Activated T-helper 1 cell treated with Interleukin-2 at 50 U/mL for 16 hours (primary cell): ENCODE data around the gene SVOP.
"Not testable (repeated sequence)": the region's sequence is repeated elsewhere in the genome, so short reads cannot be mapped to it uniquely, and the experiment has no call there.

ENCODE experiments used
- DNase-seq: peaks from one replicate; pipeline ENCODE4 v3.0.0-alpha.2; 2020; ENCODE audit warnings: low read depth

The SVOP gene

GRCh38 chr12:108886873-108887629 is 133.8 kb downstream of the SVOP start:
- no peak for DNase-seq

- peak; percentile 24 for DNase-seq
Observed at GRCh38 chr12:108884116-108885012, 136.5 kb downstream of the SVOP start.

- DNase-seq: no peak
Observed at GRCh38 chr12:108881953-108882352, 138.9 kb downstream of the SVOP start.

GRCh38 chr12:108879615-108880254 is 141.1 kb downstream of the SVOP start, which contains the start of gene DAO:
Gene DAO (plus strand): TSS chr12:108880092. CDS start chr12:108885007, 4,915 bp downstream.
- no peak for DNase-seq

- no peak for DNase-seq
Observed at GRCh38 chr12:108876550-108876949, 144.3 kb downstream of the SVOP start.

- DNase-seq: no peak
Observed at GRCh38 chr12:108875682-108876361, 145.0 kb downstream of the SVOP start.

- DNase-seq: no peak
Observed at GRCh38 chr12:108875280-108875679, 145.6 kb downstream of the SVOP start.

- no peak for DNase-seq
Observed at GRCh38 chr12:108868781-108869180, 152.1 kb downstream of the SVOP start.

GRCh38 chr12:108866083-108866482 is 154.8 kb downstream of the SVOP start:
- DNase-seq: not testable (repeated sequence)

GRCh38 chr12:108865169-108865568 is 155.7 kb downstream of the SVOP start:
- DNase-seq: no peak

- no peak for DNase-seq
Observed at GRCh38 chr12:108862588-108862959, 158.3 kb downstream of the SVOP start.

GRCh38 chr12:108861878-108862587 is 158.8 kb downstream of the SVOP start:
- no peak for DNase-seq

GRCh38 chr12:108860443-108860842 is 160.4 kb downstream of the SVOP start:
- no peak for DNase-seq

GRCh38 chr12:108859923-108860291 is 161.0 kb downstream of the SVOP start:
- DNase-seq: no peak

- DNase-seq: not testable (repeated sequence)
Observed at GRCh38 chr12:108859141-108859922, 161.5 kb downstream of the SVOP start.

- no peak for DNase-seq
Observed at GRCh38 chr12:108858311-108859074, 162.4 kb downstream of the SVOP start.
